ENCODE data around the gene NHP2.
"Not testable (repeated sequence)": the region's sequence is repeated elsewhere in the genome, so short reads cannot be mapped to it uniquely, and the experiment has no call there.

Gene NHP2

GRCh38 chr5:178130576-178131445 lies 22.9 kb downstream of the NHP2 start, which contains the start of gene RMND5B:
Gene RMND5B (plus strand): TSS chr5:178131014. CDS start chr5:178138120, 7,106 bp downstream.
- TF ChIP-seq CTCF (conservative IDR thresholded peaks at IDR 0.05; ENCODE audit: low read depth, low read length): no peak
- DNase-seq (ENCODE audit: low read depth): peak; percentile 63
- H3K4me3 ChIP-seq (ENCODE audit: low read depth, low read length): peak within 1 kb of the TSS; percentile 76

- peak overlapping the region; percentile 76 for H3K4me3 ChIP-seq (ENCODE audit: low read depth, low read length)
- DNase-seq (ENCODE audit: low read depth): peak; percentile 25
These were observed 23.5 kb downstream of the NHP2 start for GRCh38 chr5:178130234-178130575.

GRCh38 chr5:178129296-178129695 lies 24.4 kb downstream of the NHP2 start:
- no peak for DNase-seq (ENCODE audit: low read depth)
- no peak overlapping the region for H3K4me3 ChIP-seq (ENCODE audit: low read depth, low read length)
- no peak for TF ChIP-seq CTCF (conservative IDR thresholded peaks at IDR 0.05; ENCODE audit: low read depth, low read length)

GRCh38 chr5:178127300-178128009 lies 26.2 kb downstream of the NHP2 start:
- not testable (repeated sequence) for DNase-seq (ENCODE audit: low read depth); H3K4me3 ChIP-seq (ENCODE audit: low read depth, low read length)

GRCh38 chr5:178126556-178126955 lies 27.1 kb downstream of the NHP2 start:
- no peak overlapping the region for H3K4me3 ChIP-seq (ENCODE audit: low read depth, low read length)
- no peak for TF ChIP-seq CTCF (conservative IDR thresholded peaks at IDR 0.05; ENCODE audit: low read depth, low read length)
- DNase-seq (ENCODE audit: low read depth): no peak

- no peak for TF ChIP-seq CTCF (conservative IDR thresholded peaks at IDR 0.05; ENCODE audit: low read depth, low read length)
- no peak overlapping the region for H3K4me3 ChIP-seq (ENCODE audit: low read depth, low read length)
- DNase-seq (ENCODE audit: low read depth): no peak
These were observed 28.3 kb downstream of the NHP2 start for GRCh38 chr5:178125253-178125906.

GRCh38 chr5:178123966-178124925 lies 29.4 kb downstream of the NHP2 start:
- H3K4me3 ChIP-seq (ENCODE audit: low read depth, low read length): no peak overlapping the region
- DNase-seq (ENCODE audit: low read depth): no peak
- TF ChIP-seq CTCF (conservative IDR thresholded peaks at IDR 0.05; ENCODE audit: low read depth, low read length): no peak

All from choroid plexus epithelial cell (primary cell).